Germinal center (tissue), 1 donor: ENCODE measurements around the gene PPP1R13B.
A peak's percentile ranks its signal among the peaks of the same experiment; 100 is the strongest.
"Not testable (repeated sequence)": the region's sequence is repeated elsewhere in the genome, so short reads cannot be mapped to it uniquely, and the experiment has no call there.

Source experiments
- DNase-seq: peaks from one replicate; pipeline ENCODE4 v3.0.0; 2012; ENCODE audit warnings: mixed read lengths, low spot score

PPP1R13B gene

GRCh38 chr14:103859416-103860202, 12.2 kb upstream of the PPP1R13B start:
- no peak for DNase-seq

GRCh38 chr14:103858063-103858781, 10.8 kb upstream of the PPP1R13B start:
- no peak for DNase-seq

- no peak for DNase-seq
Observed at GRCh38 chr14:103857256-103857655, 9.9 kb upstream of the PPP1R13B start.

GRCh38 chr14:103856607-103857006, 9.2 kb upstream of the PPP1R13B start:
- DNase-seq: no peak

- DNase-seq: no peak
Observed at GRCh38 chr14:103856105-103856504, 8.7 kb upstream of the PPP1R13B start.

GRCh38 chr14:103855734-103856095, 8.3 kb upstream of the PPP1R13B start:
- no peak for DNase-seq

GRCh38 chr14:103854822-103855733, 7.7 kb upstream of the PPP1R13B start:
- DNase-seq: no peak

- no peak for DNase-seq
Observed at GRCh38 chr14:103854017-103854808, 6.8 kb upstream of the PPP1R13B start.

- DNase-seq: no peak
Observed at GRCh38 chr14:103849151-103849886, 1.9 kb upstream of the PPP1R13B start.

GRCh38 chr14:103848175-103849077, 1.1 kb upstream of the PPP1R13B start:
- DNase-seq: no peak

GRCh38 chr14:103846543-103847450, 578 bp downstream of the PPP1R13B start:
- DNase-seq: peak; percentile 51

- no peak for DNase-seq
Observed at GRCh38 chr14:103846097-103846496, 1.3 kb downstream of the PPP1R13B start.

GRCh38 chr14:103845327-103845726, 2.0 kb downstream of the PPP1R13B start:
- DNase-seq: no peak

GRCh38 chr14:103841265-103841664, 6.1 kb downstream of the PPP1R13B start:
- not testable (repeated sequence) for DNase-seq

- DNase-seq: no peak
Observed at GRCh38 chr14:103840014-103840413, 7.4 kb downstream of the PPP1R13B start.

GRCh38 chr14:103839579-103839978, 7.8 kb downstream of the PPP1R13B start:
- no peak for DNase-seq

GRCh38 chr14:103838117-103838516, 9.3 kb downstream of the PPP1R13B start:
- DNase-seq: no peak

- no peak for DNase-seq
Observed at GRCh38 chr14:103836976-103837725, 10.2 kb downstream of the PPP1R13B start.
